Fibroblast of skin of right quadriceps (primary cell): Measurements from ENCODE around the gene LAMP1.
"Not testable (repeated sequence)": the region's sequence is repeated elsewhere in the genome, so short reads cannot be mapped to it uniquely, and the experiment has no call there.

Experiments used
- DNase-seq: peaks from one replicate; pipeline ENCODE4 v3.0.0-alpha.2; 2013

Gene LAMP1

GRCh38 chr13:113327766-113328471 lies 30.9 kb downstream of the LAMP1 start:
- DNase-seq: no peak

GRCh38 chr13:113328851-113329250 lies 31.8 kb downstream of the LAMP1 start:
- DNase-seq: no peak

GRCh38 chr13:113329656-113330312 lies 32.7 kb downstream of the LAMP1 start:
- DNase-seq: no peak

GRCh38 chr13:113332615-113333014 lies 35.6 kb downstream of the LAMP1 start:
- no peak for DNase-seq

- no peak for DNase-seq
Measured at GRCh38 chr13:113333076-113333475, 36.0 kb downstream of the LAMP1 start.

- DNase-seq: no peak
Measured at GRCh38 chr13:113337556-113337955, 40.5 kb downstream of the LAMP1 start.

- DNase-seq: no peak
Measured at GRCh38 chr13:113337976-113338375, 40.9 kb downstream of the LAMP1 start.

GRCh38 chr13:113338451-113338850 lies 41.4 kb downstream of the LAMP1 start:
- no peak for DNase-seq

- no peak for DNase-seq
Measured at GRCh38 chr13:113342820-113343691, 46.0 kb downstream of the LAMP1 start.

- DNase-seq: no peak
Measured at GRCh38 chr13:113343692-113343968, 46.6 kb downstream of the LAMP1 start.

GRCh38 chr13:113345486-113345885 lies 48.4 kb downstream of the LAMP1 start:
- no peak for DNase-seq

GRCh38 chr13:113347736-113348225 lies 50.7 kb downstream of the LAMP1 start:
- DNase-seq: not testable (repeated sequence)

GRCh38 chr13:113348591-113348990 lies 51.6 kb downstream of the LAMP1 start:
- DNase-seq: no peak

GRCh38 chr13:113349050-113349449 lies 52.0 kb downstream of the LAMP1 start:
- DNase-seq: no peak

GRCh38 chr13:113349491-113349890 lies 52.5 kb downstream of the LAMP1 start:
- DNase-seq: no peak

- DNase-seq: no peak
Measured at GRCh38 chr13:113350065-113350937, 53.3 kb downstream of the LAMP1 start.

- no peak for DNase-seq
Measured at GRCh38 chr13:113350938-113351335, 53.9 kb downstream of the LAMP1 start.

- DNase-seq: no peak
Measured at GRCh38 chr13:113351514-113352026, 54.5 kb downstream of the LAMP1 start.

- no peak for DNase-seq
Measured at GRCh38 chr13:113353254-113353653, 56.2 kb downstream of the LAMP1 start.

- DNase-seq: no peak
Measured at GRCh38 chr13:113354831-113355610, 58.0 kb downstream of the LAMP1 start.

- DNase-seq: no peak
Measured at GRCh38 chr13:113355621-113356020, 58.6 kb downstream of the LAMP1 start.

- no peak for DNase-seq
Measured at GRCh38 chr13:113356596-113356995, 59.6 kb downstream of the LAMP1 start.
